GM13977 (cell line): ENCODE data around the gene PRR18.
A peak's percentile ranks its signal among the peaks of the same experiment; 100 is the strongest.
"Not testable (repeated sequence)": the region's sequence is repeated elsewhere in the genome, so short reads cannot be mapped to it uniquely, and the experiment has no call there.

Experiments used
- DNase-seq: peaks from one replicate; pipeline ENCODE4 v3.0.0; 2012; ENCODE audit warnings: low spot score
- CTCF ChIP-seq: IDR thresholded peaks from 2 replicates; pipeline ENCODE4 v1.5.1; 2012; ENCODE audit warnings: mild to moderate bottlenecking, control low read depth; ENCODE audit not compliant: insufficient read depth; ENCODE audit errors: extremely low read depth, missing control alignments
- in situ Hi-C: fragments of 300-500 bp; cut with MboI; formaldehyde crosslinking; loops from one replicate; pipeline ENCODE4 v1.12.0; 2022; ENCODE audit warnings: low sequenced_read_pairs, low pct_unique_long_range_greater_than_20kb, mixed read lengths, inconsistent platforms; ENCODE audit not compliant: unreplicated experiment

Gene PRR18

DNA sequence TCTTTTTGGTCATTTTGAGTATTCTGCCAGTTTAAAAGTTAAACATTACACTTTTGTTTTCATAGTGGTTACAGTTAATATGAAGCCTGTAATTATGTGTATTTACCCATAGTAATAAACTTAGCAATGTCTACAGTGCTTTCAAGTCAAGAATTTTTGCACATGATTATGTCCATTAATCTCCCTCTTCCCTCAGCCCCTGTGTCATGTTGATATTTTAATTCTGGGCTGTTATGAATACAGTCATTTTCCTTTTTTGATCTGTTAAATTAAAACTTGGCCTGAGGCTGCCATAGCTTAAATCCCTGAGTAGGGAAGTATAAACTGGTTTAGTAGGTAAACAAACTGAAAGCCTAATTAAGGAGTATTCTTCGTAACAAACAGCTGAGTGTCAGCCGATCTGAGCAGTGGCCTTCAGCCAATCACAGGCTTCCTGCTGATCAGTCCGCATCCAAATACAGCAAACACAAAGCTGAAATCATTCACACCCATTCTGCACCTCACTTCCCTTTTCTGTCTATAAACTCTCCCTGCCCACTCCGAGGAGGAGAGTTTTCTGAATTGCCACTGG is 43.6 kb upstream of the PRR18 start:
- peak; percentile 65 for DNase-seq
- in situ Hi-C loops, result no loop called here
- TF ChIP-seq CTCF, result no peak

GRCh38 chr6:166348305-166348949 is 40.2 kb upstream of the PRR18 start:
- in situ Hi-C loops, result no loop called here
- no peak for TF ChIP-seq CTCF
- DNase-seq, result no peak

GRCh38 chr6:166346965-166347364 is 38.8 kb upstream of the PRR18 start:
- TF ChIP-seq CTCF, result no peak
- in situ Hi-C loops, result no loop called here
- no peak for DNase-seq

GRCh38 chr6:166346449-166346848 is 38.3 kb upstream of the PRR18 start:
- DNase-seq, result no peak
- TF ChIP-seq CTCF, result no peak
- in situ Hi-C loops, result no loop called here

DNA sequence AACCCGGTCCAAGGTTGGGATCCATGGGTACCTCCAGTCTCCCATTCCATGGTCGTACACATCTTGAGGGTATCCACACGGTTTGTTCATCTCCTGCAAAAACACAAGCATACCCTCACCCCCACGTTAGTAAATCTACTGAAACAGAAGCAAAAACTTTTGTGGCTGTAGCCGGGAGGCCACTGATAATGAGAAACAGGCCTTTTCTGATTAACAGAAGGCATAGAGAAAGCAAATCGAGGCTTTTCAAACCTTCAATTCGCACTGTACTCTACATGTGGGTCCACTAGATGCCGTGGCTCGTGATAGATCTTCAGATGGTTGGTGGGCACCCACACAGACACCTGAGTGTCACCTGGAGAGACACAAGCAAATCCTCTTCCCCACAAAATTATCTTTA is 37.5 kb upstream of the PRR18 start:
- in situ Hi-C loops, DNase-seq: not testable (repeated sequence)

DNA sequence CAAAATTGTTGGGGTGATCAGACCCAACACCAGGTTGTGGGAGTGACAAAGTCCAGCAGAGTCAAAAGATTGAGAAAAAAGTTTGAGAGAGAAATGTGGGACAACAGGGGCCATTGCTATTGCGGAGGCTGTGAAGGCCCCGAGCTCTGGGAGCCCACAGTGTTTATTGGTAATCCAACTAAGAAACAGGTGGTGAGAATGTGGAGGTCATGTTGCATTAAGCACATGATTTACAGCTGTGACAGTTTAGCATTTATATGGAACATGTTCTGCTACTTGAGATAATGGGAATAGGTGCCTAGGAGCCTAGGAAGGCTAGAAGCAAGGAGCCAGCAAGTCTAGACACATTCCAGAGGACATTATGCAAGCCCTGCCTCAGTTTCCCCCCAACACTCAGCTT is 36.7 kb upstream of the PRR18 start:
- in situ Hi-C loops, result not testable (repeated sequence)

GRCh38 chr6:166344240-166344639 is 36.0 kb upstream of the PRR18 start:
- no peak for DNase-seq
- in situ Hi-C loops, result no loop called here
- TF ChIP-seq CTCF, result no peak

More for the DNA sequence above, 36.7 kb upstream of the PRR18 start:
- DNase-seq, result not testable (repeated sequence)

GRCh38 chr6:166343150-166343487 is 34.9 kb upstream of the PRR18 start:
- no peak for TF ChIP-seq CTCF
- DNase-seq, result no peak
- in situ Hi-C loops, result no loop called here
